Middle frontal gyrus (tissue), 1 donor: ENCODE results near the gene IFNGR2.
"Not testable (repeated sequence)": the region's sequence is repeated elsewhere in the genome, so short reads cannot be mapped to it uniquely, and the experiment has no call there.

Source experiments
- DNase-seq: peaks from one replicate; pipeline ENCODE4 v3.0.0-alpha.2; 2015; ENCODE audit warnings: low spot score; ENCODE audit errors: extremely low spot score

The IFNGR2 gene

DNA sequence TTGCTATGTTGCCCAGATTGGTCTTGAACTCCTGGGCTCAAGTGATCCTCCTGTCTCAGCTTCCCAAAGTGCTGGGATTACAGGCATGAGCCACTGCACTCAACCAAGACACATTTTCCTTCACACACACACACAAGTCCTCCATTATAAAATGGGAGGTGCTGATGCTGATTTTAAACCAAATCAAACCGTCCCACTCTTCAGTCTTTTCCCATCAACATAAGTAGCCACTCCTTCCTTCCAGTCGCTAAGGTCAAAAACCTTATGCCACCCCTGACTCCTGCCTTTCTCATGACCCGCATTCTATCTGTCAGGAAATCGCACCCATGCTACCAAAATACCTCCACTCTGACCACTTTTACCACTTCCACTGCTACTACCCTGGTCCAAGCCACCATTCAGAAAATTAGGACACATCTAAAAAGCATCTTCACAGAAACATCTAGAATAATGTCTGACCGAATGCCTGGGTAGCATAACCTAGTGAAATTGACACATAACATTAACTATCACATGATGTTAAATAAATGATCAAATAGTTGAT lies 28.0 kb upstream of the IFNGR2 start:
- DNase-seq: no peak

DNA sequence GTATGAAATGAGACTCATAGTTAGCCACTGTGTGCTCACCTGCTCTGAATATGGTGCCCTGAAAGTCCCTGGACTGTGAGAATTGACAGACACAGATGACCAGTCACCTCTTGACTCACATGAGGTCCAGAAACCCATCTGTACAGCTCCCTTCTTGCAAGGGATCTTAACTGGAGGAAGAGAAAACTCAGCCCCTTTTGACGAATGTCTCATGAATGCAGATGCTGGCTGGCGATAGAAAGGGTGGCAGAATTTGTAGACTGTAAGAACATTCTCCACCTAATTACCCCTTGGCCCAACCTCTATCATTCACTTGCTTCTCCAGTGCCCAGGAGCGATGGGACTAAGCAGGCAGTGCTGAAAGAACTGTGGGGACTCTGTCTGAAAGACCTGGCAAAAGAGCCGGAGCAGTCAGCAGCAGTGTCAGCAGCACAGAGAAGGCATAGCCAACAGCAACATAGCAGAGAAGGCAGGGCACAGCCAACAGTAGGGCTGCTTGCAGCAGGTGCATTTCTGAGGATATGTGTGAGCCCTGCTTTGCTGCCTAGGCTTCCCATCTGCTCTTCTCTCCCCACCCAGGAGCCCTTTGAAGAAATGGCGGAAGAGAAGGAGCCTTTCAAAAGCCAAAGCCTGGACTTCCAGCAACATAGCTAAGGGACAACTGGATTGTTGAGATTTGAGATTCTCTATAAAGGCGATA lies 25.8 kb upstream of the IFNGR2 start:
- no peak for DNase-seq

DNA sequence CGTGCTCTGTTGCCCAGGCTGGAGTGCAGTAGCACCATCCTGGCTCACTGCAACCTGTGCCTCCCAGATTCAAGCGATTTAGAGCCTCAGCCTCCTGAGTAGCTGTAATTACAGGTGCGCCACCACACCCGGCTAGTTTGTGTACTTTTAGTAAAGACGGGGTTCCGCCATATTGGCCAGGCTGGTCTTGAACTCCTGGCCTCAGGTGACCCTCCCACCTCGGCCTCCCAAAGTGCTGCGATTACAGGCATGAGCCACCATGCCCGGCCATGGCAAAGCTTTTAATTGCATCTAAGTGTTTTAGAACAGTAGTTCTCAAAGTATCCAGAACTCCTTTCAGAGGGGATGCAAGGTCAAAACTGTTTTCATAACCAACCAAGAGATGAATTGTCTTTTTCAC lies 25.1 kb upstream of the IFNGR2 start:
- no peak for DNase-seq

DNA sequence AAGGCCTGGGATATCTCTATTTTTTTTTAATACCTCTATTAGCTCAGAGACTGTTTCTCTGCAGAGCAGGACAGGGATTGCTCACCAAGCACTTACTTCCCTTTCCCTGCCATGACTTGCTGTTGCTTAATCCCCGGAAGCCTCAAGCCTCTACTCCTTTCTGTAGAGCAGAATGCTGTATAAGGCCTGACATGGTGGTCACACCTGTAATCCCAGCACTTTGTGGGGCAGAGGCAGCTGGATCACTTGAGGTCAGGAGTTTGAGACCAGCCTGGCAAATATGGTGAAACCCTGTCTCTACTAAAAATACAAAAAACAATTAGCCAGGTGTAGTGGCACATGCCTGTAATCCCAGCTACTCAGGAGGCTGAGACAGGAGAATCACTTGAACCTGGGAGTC lies 23.3 kb upstream of the IFNGR2 start:
- not testable (repeated sequence) for DNase-seq

DNA sequence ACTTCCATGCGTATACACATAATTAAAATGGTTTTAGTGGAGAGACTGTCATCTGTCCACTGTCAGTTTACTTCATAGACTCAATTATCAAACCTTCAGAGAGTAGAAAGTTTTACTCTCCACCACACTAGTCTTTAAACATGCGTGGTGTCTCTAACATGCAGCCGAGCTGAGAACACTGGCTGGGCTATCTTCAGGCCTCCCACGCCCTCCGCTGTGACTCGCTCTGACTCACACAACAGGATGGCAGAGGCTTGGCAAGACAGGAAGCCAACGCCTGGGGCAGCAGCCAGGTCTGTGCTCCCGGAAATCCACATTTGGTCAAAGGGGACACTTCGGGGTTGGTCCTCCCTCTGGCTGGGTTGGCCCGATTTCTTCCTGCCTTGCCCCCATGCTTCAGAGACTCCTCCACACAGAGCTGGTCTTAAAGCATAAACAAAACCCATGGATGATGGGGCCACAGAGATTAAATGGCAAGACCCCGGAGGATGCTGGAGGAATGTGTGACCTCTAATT lies 22.7 kb upstream of the IFNGR2 start:
- peak; percentile 72 for DNase-seq

DNA sequence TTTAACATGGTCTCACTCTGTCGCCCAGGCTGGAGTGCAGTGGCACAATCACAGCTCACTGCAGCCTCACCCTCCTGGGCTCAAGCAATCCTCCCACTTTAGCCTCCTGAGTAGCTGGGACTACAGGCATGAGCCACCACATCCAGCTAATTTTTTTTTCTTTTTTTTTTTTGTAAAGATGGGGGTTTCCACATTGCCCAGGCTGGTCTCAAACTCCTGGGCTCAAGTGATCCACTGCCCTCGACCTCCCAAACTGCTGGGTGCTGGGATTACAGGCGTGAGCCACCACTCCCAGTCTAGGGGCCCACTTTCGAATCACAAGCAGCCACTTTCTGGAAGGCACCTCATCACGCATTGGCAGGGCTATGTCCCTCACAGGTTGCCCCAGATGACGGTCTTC lies 21.8 kb upstream of the IFNGR2 start:
- not testable (repeated sequence) for DNase-seq

DNA sequence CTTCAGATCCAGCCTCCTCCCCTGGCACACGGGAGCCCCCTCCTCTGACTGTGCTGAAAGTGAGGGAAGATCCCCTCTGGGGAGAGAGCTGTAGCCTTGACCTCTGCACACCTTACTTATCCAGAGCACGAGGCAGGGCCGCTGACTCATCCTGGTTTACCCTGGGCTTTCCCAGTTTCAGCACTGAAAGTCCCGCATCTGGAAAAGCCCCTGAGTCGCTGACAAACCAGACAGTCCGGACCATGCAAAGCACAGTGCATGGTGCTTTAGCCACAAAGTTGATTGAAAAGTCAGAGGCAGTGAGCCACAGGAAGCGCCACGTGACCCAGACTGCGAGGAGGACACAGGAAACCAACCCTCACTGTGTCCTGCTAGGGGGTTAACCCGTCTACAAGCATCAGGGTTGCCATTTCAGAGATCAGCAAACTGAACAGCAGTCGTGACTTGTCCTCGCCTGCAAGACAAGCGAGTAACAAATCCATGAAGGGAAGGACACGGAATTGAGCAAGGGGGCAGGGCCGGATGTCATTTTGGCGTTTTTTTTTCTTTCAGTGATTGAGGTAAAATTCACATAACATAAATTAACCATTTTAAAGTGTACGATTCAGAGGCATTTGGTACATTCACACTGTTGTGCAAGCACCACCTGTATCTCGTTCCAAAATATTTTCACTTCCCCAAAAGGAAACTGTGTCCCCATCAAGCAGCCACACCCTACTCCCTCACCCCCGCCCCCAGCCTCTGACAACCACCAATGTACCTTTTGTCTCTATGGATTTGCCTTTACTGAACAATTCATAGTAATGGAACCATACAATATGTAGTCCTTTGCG lies 19.9 kb upstream of the IFNGR2 start:
- DNase-seq: no peak

DNA sequence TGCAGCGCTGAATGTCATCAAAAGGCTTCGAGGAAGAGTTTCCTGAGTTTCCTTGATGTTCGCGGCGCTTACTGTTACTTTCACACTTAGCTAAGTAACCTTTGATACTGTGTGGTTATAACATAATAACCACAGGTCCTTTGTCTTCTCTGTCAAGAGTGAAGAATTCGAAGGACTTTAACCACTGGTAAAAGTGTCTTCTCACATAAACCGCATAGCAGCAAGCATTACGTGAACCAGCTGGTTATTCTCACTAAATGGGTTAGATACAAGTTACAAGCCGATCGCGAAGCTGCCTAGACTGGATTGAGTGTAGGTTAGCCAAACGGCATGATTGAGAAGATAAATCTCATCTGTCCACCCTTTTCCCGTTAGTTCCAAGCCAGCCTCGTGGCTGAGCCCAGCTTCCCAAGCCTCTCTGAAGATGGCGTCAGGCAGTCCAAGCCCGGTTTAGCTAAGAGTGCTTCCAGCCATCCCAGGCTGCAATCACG lies 18.3 kb upstream of the IFNGR2 start:
- DNase-seq: no peak

DNA sequence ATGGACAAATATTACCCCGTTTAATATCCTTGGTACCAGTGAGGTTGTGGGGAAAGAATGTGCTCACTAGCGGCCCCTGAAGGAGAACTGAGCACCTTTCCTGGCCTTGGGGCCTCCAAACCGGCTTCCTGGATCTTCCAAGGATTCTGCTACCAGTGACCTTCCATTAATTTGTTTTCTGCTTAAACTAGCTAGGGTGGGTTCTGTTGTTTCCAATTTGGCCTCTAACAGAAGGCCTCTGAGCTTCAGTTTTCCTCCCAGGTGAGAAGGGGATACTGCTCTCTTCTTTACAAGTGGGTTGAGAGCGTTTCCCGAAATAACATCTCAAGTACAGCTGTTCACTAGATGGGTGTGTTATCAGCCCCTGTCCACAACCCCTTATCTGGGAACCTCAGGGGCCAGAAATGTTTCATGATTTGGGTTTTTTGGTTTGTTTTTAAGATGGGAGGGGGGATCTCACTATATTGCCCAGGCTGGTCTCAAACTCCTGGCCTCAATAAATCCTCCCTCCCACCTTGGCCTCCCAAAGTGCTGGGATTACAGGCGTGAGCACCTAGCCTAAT lies 16.9 kb upstream of the IFNGR2 start:
- DNase-seq: no peak

DNA sequence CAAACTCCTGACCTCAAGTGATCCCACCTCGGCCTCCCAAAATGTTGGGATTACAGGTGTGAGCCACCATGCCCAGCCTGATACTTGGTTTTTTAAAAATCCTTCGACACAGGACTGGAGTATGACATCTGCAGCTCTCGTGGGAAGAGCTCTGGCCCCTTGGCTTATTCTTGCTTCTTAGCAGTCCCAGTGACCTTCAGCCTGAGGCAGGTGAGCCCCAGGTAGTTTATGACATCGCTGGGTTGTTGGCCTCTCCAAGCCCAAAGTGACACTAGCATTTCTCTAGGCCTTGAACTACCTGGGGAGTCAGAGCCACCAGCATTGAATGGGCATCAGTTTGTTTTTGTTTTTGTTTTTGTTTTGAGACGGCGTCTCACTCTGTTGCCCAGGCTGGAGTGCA lies 15.9 kb upstream of the IFNGR2 start:
- DNase-seq: no peak

DNA sequence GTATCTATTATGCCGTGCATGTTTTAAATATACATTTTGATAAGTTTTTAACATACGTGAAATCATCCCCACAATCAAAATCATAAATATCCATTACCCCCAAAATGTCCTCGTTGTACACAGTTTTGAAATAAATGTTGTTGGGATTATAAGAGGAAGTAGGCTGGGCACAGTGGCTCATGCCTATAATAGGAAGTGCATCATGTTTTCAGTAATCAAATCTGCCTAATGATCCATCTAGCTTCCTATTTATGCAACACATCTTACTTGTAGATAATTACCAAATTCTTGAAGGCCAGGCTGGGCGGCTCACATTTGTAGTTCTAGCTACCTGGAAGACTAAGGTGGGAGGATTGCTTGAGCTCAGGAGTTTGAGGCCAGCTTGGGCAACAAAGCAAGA lies 15.0 kb upstream of the IFNGR2 start:
- DNase-seq: no peak

DNA sequence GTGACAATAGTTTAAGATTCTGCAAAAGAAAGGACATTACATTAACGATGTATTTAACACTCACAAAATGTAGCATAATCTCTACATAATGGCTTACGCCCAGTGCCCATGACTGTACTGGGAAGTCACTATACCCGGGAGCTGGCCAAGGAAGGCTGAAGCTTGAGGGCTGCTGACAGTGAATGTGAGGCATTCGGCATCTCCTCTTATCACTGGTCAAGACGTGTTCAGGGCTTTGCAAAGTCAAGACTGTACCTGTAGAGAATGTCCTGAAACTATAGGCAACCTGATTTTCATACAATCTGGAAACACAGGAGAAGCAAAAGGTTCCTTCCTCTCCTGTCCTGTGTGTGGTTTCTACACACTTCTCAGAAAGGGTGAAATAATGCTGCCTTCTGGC lies 12.7 kb upstream of the IFNGR2 start:
- no peak for DNase-seq

DNA sequence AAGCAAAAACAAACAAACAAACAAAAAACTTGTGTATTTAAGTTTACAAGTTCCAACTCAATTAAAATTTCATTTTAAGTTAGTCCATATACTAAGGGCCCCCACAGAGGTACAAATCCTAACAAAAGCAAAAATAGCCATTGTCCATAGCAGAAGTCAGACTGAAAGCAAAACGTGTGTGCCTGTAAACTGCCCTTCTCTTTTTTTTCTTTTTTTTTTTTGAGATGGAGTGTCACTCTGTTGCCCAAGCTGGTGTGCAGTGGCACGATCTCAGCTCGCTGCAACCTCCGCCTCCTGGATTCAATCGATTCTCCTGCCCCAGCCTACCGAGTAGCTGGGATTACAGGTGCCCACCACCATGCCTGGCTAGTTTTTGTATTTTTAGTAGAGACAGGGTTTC lies 11.6 kb upstream of the IFNGR2 start:
- DNase-seq: no peak

DNA sequence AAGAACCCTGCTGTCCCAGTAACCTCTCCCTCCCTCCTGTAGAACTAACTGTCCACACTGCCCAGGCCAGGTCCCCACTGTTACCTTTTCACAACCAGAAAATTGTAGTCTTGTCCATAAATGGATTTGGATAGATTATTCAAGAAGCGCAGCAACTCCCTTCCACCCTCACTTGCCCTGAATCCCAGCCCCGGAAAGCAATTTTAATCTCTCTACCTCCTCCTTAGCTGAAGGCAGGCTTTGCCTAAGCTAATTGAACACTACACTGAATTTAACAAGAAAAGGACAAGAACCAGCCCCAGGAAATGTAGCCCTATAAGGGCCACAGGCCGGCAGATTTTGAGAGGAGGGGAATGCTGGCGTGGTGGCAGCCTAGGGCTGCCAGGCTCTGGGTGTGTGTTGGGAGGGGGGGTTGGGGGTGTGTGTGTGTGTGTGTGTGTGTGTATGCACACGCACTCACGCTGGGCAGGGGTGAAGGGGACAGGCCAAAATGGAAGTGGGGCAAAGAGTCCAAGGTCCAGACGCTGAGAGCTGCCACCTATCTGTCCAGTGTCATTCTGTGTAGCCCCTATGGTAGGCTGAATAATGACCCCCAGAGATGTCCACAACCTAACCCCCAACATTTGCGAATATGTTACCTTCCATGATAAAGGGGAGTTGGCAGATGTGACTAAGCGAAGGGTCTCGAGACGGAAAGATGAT lies 10.8 kb upstream of the IFNGR2 start:
- DNase-seq: no peak

DNA sequence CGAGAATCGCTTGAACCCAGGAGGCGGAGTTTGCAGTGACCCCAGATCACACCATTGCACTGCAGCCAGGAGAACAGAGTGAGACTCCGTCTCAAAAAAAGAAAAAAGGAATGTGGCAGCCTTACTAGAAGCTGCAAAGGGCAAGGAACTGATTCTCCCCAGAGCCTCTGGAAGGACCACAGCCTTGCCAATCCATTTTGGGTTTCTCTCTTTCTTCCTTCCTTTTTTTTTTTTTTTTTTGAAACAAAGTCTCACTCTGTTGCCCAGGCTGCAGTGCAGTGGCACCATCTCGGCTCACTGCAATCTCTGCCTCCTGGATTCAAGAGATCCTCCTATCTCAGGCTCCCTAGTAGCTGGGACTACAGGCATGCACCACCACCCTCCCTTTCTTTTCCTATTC lies 9.9 kb upstream of the IFNGR2 start:
- DNase-seq: no peak

DNA sequence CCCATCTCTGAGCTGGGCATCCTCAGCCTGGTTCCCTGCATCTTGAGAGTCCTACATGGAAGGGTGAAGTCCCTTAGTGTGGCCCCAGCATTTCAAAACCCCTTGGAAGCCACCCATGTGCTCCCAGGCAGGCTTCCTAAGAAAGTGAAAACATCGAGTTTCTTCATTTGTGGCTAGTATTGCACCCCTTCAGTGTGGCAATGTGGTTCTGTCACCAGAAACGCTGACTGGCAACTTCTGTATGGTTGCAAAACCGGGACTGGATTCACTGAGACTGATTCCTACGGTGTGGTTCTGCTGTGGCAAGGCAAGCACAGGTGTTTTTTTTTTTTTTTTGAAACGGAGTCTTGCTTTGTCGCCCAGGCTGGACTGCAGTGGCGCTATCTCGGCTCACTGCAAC lies 9.0 kb upstream of the IFNGR2 start:
- no peak for DNase-seq

DNA sequence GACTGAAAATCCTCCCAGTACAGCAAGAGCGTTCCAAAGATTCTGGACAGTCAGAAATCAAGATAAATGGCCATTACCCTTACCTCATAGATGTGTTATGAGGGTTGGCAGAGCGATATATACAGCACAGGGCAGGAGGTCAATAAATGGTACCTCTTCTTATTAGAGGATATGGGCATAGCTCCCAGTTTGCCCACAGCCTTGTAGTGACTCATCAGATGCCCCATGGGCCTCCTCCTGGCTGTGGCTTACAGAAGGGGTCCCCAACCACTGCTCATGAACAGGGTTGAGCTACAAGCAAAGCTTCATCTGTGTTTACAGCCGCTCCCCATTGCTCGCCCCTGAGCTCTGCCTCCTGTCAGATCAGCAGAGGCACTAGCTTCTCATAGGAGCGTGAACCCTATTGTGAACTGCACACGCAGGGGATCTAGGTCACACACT lies 7.3 kb upstream of the IFNGR2 start:
- DNase-seq: no peak

DNA sequence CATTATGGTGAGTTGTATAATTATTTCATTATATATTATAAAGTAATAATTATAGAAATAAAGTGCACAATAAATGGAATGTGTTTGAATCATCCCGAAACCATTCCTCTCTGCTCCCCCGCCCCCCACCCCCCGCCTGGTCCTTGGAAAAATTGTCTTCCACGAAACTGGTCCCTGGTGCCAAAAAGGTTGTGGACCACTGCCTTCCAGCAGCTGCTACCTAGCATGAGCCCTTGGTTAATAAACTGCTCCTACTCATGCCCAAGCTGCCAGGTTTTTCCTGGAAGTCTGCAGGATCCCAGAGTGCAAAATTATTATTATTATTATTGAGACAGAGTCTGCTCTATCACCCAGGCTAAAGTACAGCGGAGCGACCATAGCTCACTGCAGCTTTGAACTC lies 6.8 kb upstream of the IFNGR2 start:
- DNase-seq: no peak

DNA sequence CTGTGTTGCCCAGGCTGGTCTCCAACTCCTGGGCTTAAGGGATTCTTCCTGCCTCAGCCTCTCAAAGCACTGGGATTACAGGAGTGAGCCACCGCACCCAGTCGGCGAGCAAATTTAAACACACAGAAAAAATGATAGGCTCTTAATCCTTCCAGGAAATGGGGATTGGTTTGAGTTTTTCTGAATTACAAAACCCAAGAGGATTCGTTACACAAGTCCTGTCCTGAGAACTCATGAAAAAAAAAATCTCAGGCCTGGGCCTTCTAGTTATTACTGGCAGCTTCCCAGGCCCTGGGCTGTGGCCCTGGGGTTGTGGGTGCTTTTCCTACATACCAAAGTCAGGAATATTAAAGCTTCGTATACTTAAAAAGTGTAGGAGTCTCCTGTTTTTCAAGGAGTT lies 6.3 kb upstream of the IFNGR2 start:
- DNase-seq: no peak

DNA sequence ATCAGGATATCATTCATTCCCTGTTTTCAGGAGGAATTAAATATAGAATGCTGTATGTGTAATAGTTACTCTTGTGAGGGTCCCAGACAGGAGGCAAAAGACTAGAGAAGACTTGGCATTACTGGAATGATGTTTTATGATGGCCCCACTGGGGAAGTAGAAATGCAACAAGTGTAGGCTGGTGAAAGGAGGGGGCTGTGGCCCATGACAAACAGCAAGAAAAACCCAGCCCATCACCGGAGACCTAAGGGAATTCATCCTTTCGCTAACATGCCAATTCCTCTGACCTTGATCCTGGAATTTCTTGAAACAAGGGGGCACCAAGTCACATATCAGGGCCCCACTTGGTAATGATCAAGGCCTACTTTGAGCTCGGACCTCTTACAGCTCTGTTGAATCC lies 5.5 kb upstream of the IFNGR2 start:
- no peak for DNase-seq

DNA sequence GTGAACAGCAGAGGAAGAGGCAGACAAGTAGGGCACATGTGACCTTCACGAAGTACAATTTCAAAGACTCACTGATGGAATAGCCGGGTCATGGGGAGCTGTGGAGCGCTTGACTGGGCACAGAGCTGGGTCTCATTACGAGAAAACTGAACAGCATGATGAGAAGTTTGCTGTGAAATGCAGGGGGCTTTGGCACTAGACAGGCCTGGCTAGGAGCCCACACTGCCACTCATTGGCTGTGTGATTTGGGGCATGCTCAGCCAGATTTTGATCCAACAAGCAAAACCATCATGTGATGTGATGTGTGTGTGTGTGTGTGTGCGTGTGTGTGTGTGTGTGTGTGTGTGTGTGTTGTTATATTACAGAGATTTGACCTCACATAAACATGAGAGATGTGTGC lies 4.9 kb upstream of the IFNGR2 start:
- no peak for DNase-seq
